Daoy (cell line): Measurements from ENCODE around the gene TPO. TPM values are rescaled to one million over a fixed set of nuclear protein-coding genes. Genes with fewer than 3 reads are reported as not detected.
"Not testable (repeated sequence)": the region's sequence is repeated elsewhere in the genome, so short reads cannot be mapped to it uniquely, and the experiment has no call there.

Experiments
- DNase-seq: peaks from one replicate; pipeline ENCODE4 v3.0.0-alpha.2; 2015; ENCODE audit warnings: low read depth
- total RNA-seq: library from RNA; depleted of rRNA; stranded (reverse); fragments of >200 nt; shearing (Covaris generic); gene quantifications from 2 replicates; pipeline ENCODE4 v1.2.3, GENCODE V29; 2014

Gene TPO
- total RNA-seq, 1 experiment from 2014 or later, result not detected

DNA sequence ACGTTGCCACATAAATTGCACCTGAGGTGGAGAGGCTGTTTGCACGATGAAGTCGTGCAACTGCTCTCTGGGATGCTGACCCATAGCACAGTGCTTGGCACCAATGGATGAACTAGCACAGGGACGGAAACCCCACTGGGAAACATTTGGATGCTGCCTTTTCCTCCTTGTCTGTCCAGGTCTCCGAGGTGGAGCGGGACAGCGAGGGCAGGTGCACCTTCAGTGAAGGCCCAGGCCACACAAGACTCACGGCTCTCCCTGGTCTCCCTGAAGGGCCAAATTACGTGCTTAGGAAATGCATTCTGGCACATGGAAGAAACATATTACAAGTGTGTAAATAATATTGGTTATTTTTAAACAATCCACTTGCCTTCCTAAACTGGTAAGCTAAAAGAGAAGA lies 70.3 kb downstream of the TPO start:
- DNase-seq, result no peak

GRCh38 chr2:1484131-1484884 lies 71.0 kb downstream of the TPO start:
- DNase-seq, result no peak

- DNase-seq, result no peak
These were observed 73.4 kb downstream of the TPO start for GRCh38 chr2:1486670-1487069.

- DNase-seq, result no peak
These were observed 74.5 kb downstream of the TPO start for GRCh38 chr2:1487758-1488157.

DNA sequence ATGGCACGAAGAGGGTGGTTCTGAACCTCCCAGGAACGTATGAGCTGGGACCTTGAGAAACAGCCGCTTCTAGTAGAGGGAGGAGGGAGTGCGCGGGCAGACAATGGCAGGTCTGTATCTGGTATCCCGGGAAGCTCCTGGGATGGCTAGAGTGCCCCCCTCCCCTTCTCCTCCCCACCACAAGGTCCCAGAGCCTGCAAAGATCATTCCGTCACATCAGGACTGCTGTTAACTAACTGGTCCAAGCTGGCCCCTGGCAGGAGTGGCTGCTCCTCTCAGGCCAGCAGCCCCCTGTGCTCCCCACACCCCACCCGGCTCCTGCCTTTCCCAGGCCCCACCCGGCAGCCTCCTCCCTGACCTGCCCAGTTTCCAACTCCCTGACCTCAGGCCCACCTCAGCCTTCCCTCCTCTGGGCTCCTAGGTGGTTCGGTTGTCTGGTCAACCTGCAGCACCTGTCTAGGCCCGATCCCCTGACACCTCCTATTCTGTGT lies 75.0 kb downstream of the TPO start:
- no peak for DNase-seq

DNA sequence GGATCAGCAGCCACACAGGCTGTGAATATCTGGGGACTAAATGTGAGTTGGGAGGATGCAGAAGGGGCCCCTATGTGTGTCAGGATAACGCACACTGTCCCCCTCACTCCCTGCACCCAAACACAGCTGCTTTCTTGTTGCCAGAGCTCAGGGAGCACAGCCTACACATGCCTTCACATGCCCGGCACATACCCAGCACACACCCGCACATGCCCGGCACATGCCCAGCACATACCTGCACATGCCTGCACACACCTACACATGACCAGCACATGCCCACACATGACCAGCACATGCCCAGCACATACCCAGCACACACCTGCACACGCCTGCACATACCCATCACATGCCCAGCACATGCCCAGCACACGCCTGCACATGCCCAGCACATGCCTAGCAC lies 75.6 kb downstream of the TPO start:
- no peak for DNase-seq

DNA sequence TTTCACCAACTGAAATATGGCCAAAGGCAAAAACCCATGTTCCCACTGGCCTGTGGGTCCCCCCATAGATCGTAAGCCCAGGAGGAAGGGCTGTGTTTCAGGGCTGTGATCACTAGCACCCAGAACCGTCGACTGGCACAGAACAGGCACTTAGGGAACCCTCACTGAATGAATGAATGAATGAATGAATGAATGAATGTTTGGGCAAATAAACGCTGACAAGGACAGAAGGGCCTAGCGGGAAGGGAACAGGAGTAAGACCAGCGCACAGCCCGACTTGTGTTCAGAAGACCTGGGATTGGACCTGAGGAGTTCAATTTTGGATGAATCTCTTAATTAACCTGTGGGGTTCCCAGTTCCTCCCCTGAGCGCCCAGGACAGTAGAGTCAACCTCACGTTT lies 76.2 kb downstream of the TPO start:
- DNase-seq, result no peak

DNA sequence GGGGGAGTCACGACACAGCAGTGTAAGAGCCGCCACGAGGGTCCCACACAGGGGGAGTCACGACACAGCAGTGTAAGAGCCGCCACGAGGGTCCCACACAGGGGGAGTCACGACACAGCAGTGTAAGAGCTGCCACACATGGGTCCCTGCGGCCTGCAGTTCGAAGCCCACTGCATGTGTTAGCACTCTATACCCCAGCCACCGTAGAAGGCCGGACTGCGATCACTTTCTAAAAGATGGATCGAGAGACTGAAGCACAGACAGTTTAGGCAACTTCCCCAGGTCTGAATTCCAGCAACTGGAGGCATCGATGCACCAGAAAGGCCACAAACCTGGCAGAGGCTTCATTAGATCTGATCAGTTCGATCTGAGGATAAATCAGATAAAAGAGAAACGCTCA lies 77.1 kb downstream of the TPO start:
- DNase-seq, result not testable (repeated sequence)

DNA sequence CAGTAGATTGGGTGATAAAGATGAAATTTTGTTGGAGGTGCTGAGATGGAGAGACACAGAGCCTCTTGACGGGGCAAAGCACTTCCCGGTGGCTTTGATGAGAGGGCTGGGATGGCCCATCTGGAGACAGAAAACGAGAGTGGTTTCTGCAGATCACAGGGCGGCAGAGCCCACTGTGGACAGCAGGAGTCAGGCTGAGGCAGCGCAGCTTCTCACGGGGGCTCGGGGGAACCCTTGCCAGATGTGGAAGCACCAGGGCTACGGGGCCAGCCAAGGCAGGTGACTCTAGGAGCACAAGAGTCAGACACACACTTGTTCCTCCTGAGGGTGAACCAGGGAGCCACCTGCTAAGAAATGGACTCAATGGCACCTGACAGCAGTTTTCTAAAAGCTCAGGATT lies 78.5 kb downstream of the TPO start:
- no peak for DNase-seq

GRCh38 chr2:1492231-1492630 lies 79.0 kb downstream of the TPO start:
- DNase-seq, result not testable (repeated sequence)

GRCh38 chr2:1492711-1493430 lies 79.6 kb downstream of the TPO start:
- no peak for DNase-seq

DNA sequence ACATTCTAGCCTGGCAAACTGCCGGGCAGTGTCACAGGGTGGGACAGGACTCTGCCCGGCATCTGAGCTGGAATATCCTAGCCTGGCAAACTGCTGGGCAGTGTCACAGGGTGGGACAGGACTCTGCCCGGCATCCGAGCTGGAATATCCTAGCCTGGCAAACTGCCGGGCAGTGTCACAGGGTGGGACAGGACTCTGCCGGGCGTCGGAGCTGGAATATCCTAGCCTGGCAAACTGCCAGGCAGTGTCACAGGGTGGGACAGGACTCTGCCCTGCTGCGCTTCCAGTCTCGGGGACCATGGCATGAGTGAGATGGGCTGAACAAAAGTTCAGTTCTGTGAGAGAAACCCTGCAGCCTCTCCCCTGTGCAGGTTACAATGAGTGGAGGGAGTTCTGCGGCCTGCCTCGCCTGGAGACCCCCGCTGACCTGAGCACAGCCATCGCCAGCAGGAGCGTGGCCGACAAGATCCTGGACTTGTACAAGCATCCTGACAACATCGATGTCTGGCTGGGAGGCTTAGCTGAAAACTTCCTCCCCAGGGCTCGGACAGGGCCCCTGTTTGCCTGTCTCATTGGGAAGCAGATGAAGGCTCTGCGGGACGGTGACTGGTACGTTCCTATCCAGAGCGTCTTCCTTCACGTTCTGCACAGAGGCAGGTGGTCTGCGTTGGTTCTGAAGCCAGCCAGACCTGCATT lies 80.3 kb downstream of the TPO start:
- DNase-seq, result no peak

DNA sequence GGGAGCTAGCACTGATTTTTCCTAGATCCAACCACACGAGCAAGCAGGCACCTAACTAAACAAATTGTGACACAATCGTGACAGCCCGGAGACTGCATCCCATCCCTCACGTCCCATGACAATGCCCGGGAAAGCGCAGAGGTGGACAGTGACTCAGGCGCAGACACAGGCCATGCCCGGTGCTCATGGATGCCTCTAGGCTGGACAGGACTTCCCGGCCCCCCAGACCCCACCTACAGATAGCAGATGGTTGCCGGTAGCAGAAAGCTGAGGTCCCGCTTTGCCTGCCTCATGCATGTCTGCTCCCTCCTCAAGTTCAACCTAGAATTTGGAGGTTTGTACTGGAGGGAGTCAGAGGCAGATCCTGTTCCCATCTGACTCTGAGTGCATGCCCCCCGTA lies 81.0 kb downstream of the TPO start:
- DNase-seq, result no peak

GRCh38 chr2:1494906-1495305 lies 81.6 kb downstream of the TPO start:
- no peak for DNase-seq

- DNase-seq, result no peak
These were observed 82.6 kb downstream of the TPO start for GRCh38 chr2:1495676-1496358.

DNA sequence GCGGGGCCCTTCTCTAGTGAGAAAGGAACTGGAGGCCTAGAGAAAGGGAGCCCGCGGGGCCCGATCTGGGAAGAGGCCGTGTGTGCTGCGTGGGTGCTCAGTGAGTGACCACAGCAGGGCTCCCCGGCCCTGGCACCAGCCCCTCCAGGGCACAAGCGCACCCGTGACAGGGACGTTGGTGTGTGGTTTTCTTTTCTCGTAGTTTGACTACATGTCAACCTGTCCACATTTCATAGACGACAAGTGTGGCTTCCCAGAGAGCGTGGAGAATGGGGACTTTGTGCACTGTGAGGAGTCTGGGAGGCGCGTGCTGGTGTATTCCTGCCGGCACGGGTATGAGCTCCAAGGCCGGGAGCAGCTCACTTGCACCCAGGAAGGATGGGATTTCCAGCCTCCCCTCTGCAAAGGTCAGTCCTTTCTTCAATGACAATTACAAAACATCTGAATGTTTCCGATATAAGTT lies 83.1 kb downstream of the TPO start:
- no peak for DNase-seq

DNA sequence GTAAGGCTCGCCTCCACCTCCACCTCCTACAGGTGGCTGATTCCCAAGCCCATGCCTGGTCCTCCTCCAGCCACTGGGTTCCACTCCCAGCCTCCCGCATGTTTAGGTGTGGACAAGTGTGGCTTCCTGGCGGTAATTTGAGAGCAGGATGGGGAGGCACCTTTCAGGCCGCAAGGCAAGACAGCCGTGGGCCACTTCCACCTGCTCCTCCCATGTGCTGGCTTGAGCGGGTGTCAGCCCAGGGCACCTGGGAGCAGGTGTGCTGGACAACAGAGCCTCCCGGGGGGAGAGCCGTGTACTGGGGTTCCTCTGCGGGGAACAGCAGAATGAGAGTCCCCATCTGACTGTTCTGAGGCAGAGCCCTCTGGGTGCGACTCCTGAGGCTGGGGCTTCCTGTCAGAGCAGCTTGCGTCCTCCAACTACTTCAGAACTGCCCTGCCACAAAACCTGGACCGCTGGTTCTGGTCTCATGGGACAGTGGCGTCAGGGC lies 83.9 kb downstream of the TPO start:
- DNase-seq, result no peak

DNA sequence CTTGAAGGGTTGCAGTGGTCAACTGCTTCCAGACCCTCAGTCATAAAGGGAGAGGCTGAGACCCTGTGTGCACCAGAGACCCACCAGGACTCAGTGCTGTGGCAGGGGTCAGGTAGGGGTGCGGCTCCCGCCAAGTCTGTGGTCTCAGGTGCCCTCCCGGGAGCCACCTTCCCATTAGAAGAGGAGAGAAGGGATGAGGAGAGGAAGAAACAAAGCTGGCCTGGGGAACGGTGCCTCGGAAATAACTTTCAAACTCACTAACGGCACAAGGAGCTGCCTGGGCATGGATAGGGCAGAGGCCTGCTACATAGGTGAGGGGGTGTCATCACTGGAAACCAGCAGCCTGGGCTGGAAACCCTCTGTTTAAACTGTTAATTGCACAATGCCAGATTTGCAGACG lies 84.9 kb downstream of the TPO start:
- DNase-seq, result no peak

- no peak for DNase-seq
These were observed 86.0 kb downstream of the TPO start for GRCh38 chr2:1499033-1499795.

DNA sequence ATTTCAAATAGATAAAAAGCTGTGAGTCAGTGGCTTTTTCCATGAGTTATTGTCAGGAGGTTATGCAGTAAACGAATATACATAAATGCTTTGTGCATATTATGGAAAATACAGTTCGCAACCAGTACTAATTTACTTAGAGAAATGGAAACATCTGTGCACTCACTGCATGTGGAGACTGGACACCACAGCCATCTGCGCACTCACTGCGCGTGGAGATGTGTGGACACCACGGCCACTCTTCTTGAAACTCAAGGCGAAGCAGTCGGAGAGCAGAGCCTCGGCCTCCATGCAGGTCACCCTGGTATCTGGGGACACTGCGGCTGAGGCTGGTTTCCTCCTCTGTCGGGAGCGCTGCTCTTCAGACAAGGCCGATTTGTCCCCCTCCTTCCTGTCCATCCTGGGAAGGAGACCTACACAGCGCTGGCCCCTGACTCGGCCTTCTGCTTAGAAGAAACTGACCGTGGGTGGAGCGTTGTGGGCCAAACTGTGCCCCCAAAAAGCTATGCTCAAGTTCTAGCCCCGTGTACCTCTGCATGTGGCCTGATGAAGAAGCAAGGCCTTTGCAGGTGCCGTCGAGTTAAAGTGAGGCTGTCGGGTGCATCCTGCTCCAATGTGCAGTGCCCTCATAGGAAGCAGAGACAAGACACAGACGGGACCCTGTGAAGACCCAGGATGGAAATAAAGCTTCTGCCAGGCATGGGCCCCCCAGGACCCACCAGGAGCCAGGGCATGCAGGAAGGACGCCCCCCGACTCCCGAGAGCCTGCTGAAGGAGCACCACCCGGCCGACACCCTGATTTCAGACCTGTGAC lies 88.0 kb downstream of the TPO start:
- no peak for DNase-seq
